SK-N-SH (cell line): ENCODE measurements around the gene LINS1. TPM values are rescaled to one million over a fixed set of nuclear protein-coding genes. Genes with fewer than 3 reads are reported as not detected.

Experiments
- CTCF ChIA-PET: fragments of 300-600, 350-600 bp; formaldehyde crosslinking; extraction: SDS; loops from one replicate; lab custom pipeline; 2021; lab: Yijun Ruan, JAX
- POLR2A ChIA-PET: fragments of 350-600 bp; sonication (Branson Sonifier 250); formaldehyde crosslinking; extraction: SDS; loops from one replicate; lab custom pipeline; 2020; ENCODE audit warnings: antibody characterized with exemption, inconsistent platforms; lab: Yijun Ruan, JAX
- DNase-seq: peaks from one replicate; pipeline ENCODE4 v3.0.0; 2012
- H2AFZ ChIP-seq: fragments of 200-600 bp; sonication (generic); 2 replicates; pipeline ENCODE4 v1.8.1; 2016; ENCODE audit warnings: antibody characterized with exemption, mild to moderate bottlenecking, low read depth
- H3F3A ChIP-seq: fragments of 200-600 bp; sonication (generic); replicated peaks from 2 replicates; pipeline ENCODE3; 2016; ENCODE audit warnings: antibody characterized with exemption, mild to moderate bottlenecking; ENCODE audit not compliant: insufficient read depth
- H3K27ac ChIP-seq, 2 experiments: fragments of 200-500 bp in 1 of 2; fragments of 200-600 bp in 1 of 2; sonication (Bioruptor generic) in 1 of 2; sonication (generic), shearing (Covaris generic) in 1 of 2; 2 replicates each; pipeline versions ENCODE4 v1.5.1 to v1.6.1; 2014 to 2016; ENCODE audit warnings: low read depth in 2 of 2, inconsistent platforms in 1 of 2, low read length in 1 of 2, mild to moderate bottlenecking in 1 of 2, mixed read lengths in 1 of 2
- H3K27me3 ChIP-seq: fragments of 200-600 bp; sonication (generic), shearing (Covaris generic); 2 replicates; pipeline ENCODE4 v1.6.1; 2016; ENCODE audit warnings: mixed run types; ENCODE audit not compliant: insufficient read depth
- H3K36me3 ChIP-seq, 2 experiments: fragments of 200-500 bp in 1 of 2; fragments of 200-600 bp in 1 of 2; sonication (Bioruptor generic) in 1 of 2; sonication (generic) in 1 of 2; replicated peaks in 1 of 2; 2 replicates each; pipeline versions ENCODE3 to v1.5.1; 2014 to 2016; ENCODE audit warnings: low read length in 1 of 2, mild to moderate bottlenecking in 1 of 2; ENCODE audit not compliant: insufficient read depth in 2 of 2, control insufficient read depth in 1 of 2
- H3K4me1 ChIP-seq, 2 experiments: fragments of 200-500 bp in 1 of 2; fragments of 200-600 bp in 1 of 2; sonication (Bioruptor generic) in 1 of 2; sonication (generic), shearing (Covaris generic) in 1 of 2; 2 replicates each; pipeline versions ENCODE4 v1.5.1 to v1.6.1; 2014 to 2016; ENCODE audit warnings: low read depth in 1 of 2, low read length in 1 of 2, mixed run types in 1 of 2; ENCODE audit not compliant: insufficient read depth in 2 of 2, control insufficient read depth in 1 of 2
- H3K4me2 ChIP-seq: fragments of 200-600 bp; sonication (generic), shearing (Covaris generic); 2 replicates; pipeline ENCODE4 v1.6.1; 2017; ENCODE audit warnings: mixed run types
- H3K4me3 ChIP-seq, 2 experiments: fragments of 200-500 bp in 1 of 2; fragments of 200-600 bp in 1 of 2; sonication (Bioruptor generic) in 1 of 2; sonication (generic), shearing (Covaris generic) in 1 of 2; 2 replicates each; pipeline versions ENCODE4 v1.5.1 to v1.8.1; 2014 to 2016; ENCODE audit warnings: low read depth in 2 of 2, inconsistent platforms in 1 of 2, low read length in 1 of 2, mild to moderate bottlenecking in 1 of 2, mixed read lengths in 1 of 2, moderate library complexity in 1 of 2
- H3K79me2 ChIP-seq: fragments of 200-600 bp; sonication (generic); 2 replicates; pipeline ENCODE4 v1.8.1; 2017; ENCODE audit warnings: mild to moderate bottlenecking; ENCODE audit not compliant: insufficient read depth
- H3K9ac ChIP-seq: fragments of 200-600 bp; sonication (generic); 2 replicates; pipeline ENCODE4 v1.6.1; 2017; ENCODE audit warnings: mixed run types
- H3K9me2 ChIP-seq: fragments of 200-600 bp; sonication (generic); 2 replicates; pipeline ENCODE4 v1.6.1; 2017; ENCODE audit warnings: mixed run types
- H3K9me3 ChIP-seq: fragments of 200-600 bp; sonication (generic); 2 replicates; pipeline ENCODE4 v1.6.1; 2017; ENCODE audit warnings: mixed run types, mild to moderate bottlenecking, moderate library complexity
- H4K20me1 ChIP-seq: fragments of 200-600 bp; sonication (generic); 2 replicates; pipeline ENCODE4 v1.6.1; 2017; ENCODE audit warnings: mild to moderate bottlenecking, mixed run types; ENCODE audit not compliant: insufficient read depth
- FOXM1 ChIP-seq: IDR thresholded peaks from 2 replicates; pipeline ENCODE4 v1.4.0; 2012; ENCODE audit warnings: low read depth, mild to moderate bottlenecking
- NRF1 ChIP-seq: IDR thresholded peaks from 2 replicates; pipeline ENCODE4 v1.6.1; 2012; ENCODE audit warnings: low read depth, mild to moderate bottlenecking, low read length
- TCF12 ChIP-seq: IDR thresholded peaks from 2 replicates; pipeline ENCODE4 v1.4.0; 2012
- TEAD4 ChIP-seq: IDR thresholded peaks from 2 replicates; pipeline ENCODE4 v1.4.0; 2012; ENCODE audit warnings: mild to moderate bottlenecking, borderline replicate concordance; ENCODE audit not compliant: insufficient read depth
- YY1 ChIP-seq: IDR thresholded peaks from 2 replicates; pipeline ENCODE4 v1.4.0; 2012; ENCODE audit warnings: low read depth, mild to moderate bottlenecking
- WGBS: methylation state at CpG from one replicate; pipeline ENCODE4 v1.1.6; 2017; ENCODE audit warnings: low lambda C conversion rate; 5-methylcytosine and 5-hydroxymethylcytosine counted together
- polyA plus RNA-seq, 3 experiments: library from polyadenylated mRNA; depleted of rRNA; stranded (reverse); fragments of >200 nt; gene quantifications; 2 replicates each; pipeline ENCODE4 v1.2.3, GENCODE V29; 2012
- small RNA-seq, 7 experiments: library from RNA; depleted of rRNA; stranded (forward); fragments of <200 nt; gene quantifications; one replicate each; pipeline ENCODE3, GENCODE V24; 2012
- TF ChIP-seq, protein P1 (sequence below): IDR thresholded peaks from 2 replicates; pipeline ENCODE4 v1.4.0; 2012; ENCODE audit warnings: low read depth, borderline replicate concordance

LINS1 gene
- polyA plus RNA-seq, 1 of the 3 experiments (the other 2 are of a cell fraction): 5.0 TPM

DNA sequence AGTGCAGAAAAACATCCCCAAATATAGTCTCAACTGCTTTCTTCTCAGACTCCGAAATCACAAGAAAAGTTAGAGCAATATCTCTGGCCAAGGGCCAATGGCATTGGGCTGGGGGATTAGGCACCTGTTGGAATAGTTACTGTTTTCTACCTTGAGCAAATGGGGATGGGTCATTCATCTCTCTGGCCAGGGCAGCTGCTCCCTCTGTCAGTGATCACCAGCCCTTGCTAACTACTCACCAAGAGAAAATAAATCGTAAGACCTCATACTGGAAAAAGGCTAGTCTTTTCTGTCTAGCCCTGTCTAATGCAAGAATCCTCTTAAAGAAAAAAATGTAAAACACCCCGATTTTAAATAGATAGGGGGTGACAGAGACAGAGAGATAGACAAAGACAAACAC, 84.1 kb downstream of the LINS1 start:
- 8% methylated on average over 3 of the region's 3 CpGs for WGBS
- no peak overlapping the region for H3K4me2 ChIP-seq
- no peak for TF ChIP-seq FOXM1
- TF ChIP-seq TEAD4: no peak
- TF ChIP-seq, protein P1, sequence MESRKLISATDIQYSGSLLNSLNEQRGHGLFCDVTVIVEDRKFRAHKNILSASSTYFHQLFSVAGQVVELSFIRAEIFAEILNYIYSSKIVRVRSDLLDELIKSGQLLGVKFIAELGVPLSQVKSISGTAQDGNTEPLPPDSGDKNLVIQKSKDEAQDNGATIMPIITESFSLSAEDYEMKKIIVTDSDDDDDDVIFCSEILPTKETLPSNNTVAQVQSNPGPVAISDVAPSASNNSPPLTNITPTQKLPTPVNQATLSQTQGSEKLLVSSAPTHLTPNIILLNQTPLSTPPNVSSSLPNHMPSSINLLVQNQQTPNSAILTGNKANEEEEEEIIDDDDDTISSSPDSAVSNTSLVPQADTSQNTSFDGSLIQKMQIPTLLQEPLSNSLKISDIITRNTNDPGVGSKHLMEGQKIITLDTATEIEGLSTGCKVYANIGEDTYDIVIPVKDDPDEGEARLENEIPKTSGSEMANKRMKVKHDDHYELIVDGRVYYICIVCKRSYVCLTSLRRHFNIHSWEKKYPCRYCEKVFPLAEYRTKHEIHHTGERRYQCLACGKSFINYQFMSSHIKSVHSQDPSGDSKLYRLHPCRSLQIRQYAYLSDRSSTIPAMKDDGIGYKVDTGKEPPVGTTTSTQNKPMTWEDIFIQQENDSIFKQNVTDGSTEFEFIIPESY: no peak
- no peak for TF ChIP-seq NRF1
- no peak for TF ChIP-seq YY1
- TF ChIP-seq TCF12: no peak
- no peaks in the 10 kb centered on the region for H3K36me3 ChIP-seq
- H2AFZ ChIP-seq: no peak overlapping the region
- POLR2A ChIA-PET: no interaction called here
- no peaks in the 10 kb centered on the region for H3F3A ChIP-seq
- no peaks in the 10 kb centered on the region for H4K20me1 ChIP-seq
- no peak overlapping the region for H3K4me3 ChIP-seq
- H3K27me3 ChIP-seq: no peaks in the 10 kb centered on the region
- no peak overlapping the region for H3K9ac ChIP-seq
- CTCF ChIA-PET: interaction anchor here (0.9 kb wide), 1 partner anchor 12 kb away, joined by 3 read pairs; no protein-coding TSS in a partner anchor
- no peaks in the 10 kb centered on the region for H3K4me1 ChIP-seq
- H3K27ac ChIP-seq: no peak overlapping the region
- no peaks in the 10 kb centered on the region for H3K79me2 ChIP-seq
- H3K9me3 ChIP-seq: no peaks in the 10 kb centered on the region
- H3K9me2 ChIP-seq: no peaks in the 10 kb centered on the region
- no peak for DNase-seq

Small RNA genes lying within 50 kb of the gene (small RNA-seq; reads per million reads assigned to genes)
- 0 reads per million in 7 experiments for gene RF00019
- 0 reads per million in 7 experiments for gene RNU6-181P
- gene RNU6-322P: 0 reads per million in 7 experiments

Other genes starting within 250 kb of the LINS1 start
- not detected in 2 replicates for gene CERS3, start 73.2 kb downstream of the LINS1 start, polyA plus RNA-seq (2012; rRNA removed)
- 6.1 and 7.7 TPM in 2 replicates for gene ASB7, start 405 bp upstream of the LINS1 start, polyA plus RNA-seq (2012; rRNA removed)